ENCODE data around the gene ATR.

DNA sequence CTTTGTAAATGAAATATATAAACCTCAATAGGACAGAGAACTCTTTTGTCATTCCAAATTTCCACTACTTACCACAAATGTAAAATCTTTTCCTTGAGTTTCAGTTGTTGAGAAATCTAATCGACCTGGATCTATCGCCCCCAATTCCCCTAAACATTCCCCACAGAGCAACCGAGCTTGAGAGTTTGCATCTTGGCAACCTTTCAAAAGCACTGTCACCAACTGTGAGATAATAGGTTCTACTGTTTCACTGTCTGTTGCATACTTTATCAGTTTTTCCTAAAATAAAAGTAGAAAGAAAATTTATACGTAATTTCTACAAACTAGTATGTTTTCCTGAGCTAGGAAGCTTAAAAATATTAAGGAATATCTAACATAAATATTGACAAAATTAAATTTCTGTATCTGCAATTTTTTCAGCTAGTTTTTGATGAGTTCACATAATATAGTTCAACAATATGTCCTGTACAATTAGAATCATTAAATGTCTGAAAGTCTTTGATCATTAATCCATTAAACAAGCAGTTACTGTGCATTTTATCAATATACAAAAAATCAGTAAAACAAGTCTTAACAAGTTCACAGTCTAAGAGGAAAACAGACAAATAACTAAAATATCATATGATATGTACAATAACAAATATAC, 54.5 kb downstream of the ATR start:
- TF ChIP-seq POLR2AphosphoS5 (IDR thresholded peaks at IDR 0.05; ENCODE audit: low read depth, low read length) (no peak), REST (IDR thresholded peaks at IDR 0.05; ENCODE audit: insufficient read depth in 1 of 2, low read depth in 2 of 2, low read length in 2 of 2) (no peak), TAF1 (IDR thresholded peaks at IDR 0.05; ENCODE audit: borderline replicate concordance, insufficient read depth, low read length) (no peak)

All from PFSK-1 (cell line).